Upper lobe of left lung (tissue), 4 donors: ENCODE results near the gene ASIP.

ENCODE experiments used
- POLR2A ChIP-seq, 4 donors: fragments of 450-650 bp; IDR thresholded peaks; one replicate each; pipeline ENCODE4 v1.5.1; 2016 to 2017; ENCODE audit warnings: antibody characterized with exemption in 4 of 4, mild to moderate bottlenecking in 2 of 4
- POLR2AphosphoS5 ChIP-seq, 2 donors: sonication (generic); formaldehyde crosslinking; IDR thresholded peaks; one replicate each; pipeline ENCODE4 v1.5.1; 2017; ENCODE audit warnings: antibody characterized with exemption in 2 of 2
- TF ChIP-seq, protein P1 (sequence below), 6 experiments: fragments of 450-650 bp in 4 of 6; fragments of 200-600 bp in 2 of 6; sonication (generic) in 2 of 6; IDR thresholded peaks; one replicate each; pipeline ENCODE4 v1.5.1; 2016 to 2019; ENCODE audit warnings: antibody characterized with exemption in 6 of 6

DNA sequence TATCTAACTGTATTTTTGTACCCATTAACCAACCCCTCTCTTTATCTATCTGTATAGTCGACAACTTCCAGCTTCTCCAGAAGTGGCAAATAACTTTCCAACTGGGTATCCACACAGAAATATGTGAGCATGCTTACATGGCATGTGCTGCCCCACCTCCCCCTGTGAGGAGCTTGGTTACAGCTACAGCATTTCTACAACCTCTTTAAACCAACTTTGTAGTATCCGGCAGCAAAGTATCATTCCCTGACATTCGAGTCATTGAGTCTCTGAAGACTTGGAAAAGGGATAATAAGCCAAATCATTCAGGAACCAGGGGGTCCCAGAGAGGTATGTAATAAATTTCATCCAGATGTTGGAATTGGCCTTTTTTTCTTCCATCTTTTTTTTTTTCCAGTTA lies 48.2 kb upstream of the ASIP start:
- no peak for TF ChIP-seq POLR2A (IDR thresholded peaks at IDR 0.05)
- TF ChIP-seq, protein P1, sequence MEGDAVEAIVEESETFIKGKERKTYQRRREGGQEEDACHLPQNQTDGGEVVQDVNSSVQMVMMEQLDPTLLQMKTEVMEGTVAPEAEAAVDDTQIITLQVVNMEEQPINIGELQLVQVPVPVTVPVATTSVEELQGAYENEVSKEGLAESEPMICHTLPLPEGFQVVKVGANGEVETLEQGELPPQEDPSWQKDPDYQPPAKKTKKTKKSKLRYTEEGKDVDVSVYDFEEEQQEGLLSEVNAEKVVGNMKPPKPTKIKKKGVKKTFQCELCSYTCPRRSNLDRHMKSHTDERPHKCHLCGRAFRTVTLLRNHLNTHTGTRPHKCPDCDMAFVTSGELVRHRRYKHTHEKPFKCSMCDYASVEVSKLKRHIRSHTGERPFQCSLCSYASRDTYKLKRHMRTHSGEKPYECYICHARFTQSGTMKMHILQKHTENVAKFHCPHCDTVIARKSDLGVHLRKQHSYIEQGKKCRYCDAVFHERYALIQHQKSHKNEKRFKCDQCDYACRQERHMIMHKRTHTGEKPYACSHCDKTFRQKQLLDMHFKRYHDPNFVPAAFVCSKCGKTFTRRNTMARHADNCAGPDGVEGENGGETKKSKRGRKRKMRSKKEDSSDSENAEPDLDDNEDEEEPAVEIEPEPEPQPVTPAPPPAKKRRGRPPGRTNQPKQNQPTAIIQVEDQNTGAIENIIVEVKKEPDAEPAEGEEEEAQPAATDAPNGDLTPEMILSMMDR (IDR thresholded peaks at IDR 0.05), result no peak
- TF ChIP-seq POLR2AphosphoS5 (IDR thresholded peaks at IDR 0.05), result no peak
